Panc1 (cell line): ENCODE data around the gene ATP5ME. TPM values are rescaled to one million over a fixed set of nuclear protein-coding genes. Genes with fewer than 3 reads are reported as not detected.
A peak's percentile ranks its signal among the peaks of the same experiment; 100 is the strongest.

Experiments used
- ATAC-seq: fragments of 200-7000 bp; cut with Tn5 transposase; 2 replicates; pipeline ENCODE4 v1.9.1; 2020; ENCODE audit warnings: mild to moderate bottlenecking, moderate library complexity
- BruUV-seq: library from RNA; stranded (reverse); fragments of 400-500 nt; replicated peaks from 2 replicates; lab custom pipeline; 2021; lab: Mats Ljungman, UMichigan
- CTCF ChIA-PET: fragments of 300-600 bp; sonication (Branson Sonifier 250); formaldehyde crosslinking; loops from one replicate; lab custom pipeline; 2022; ENCODE audit warnings: antibody characterized with exemption; lab: Charles Lee
- POLR2A ChIA-PET: fragments of 300-600 bp; sonication (Branson Sonifier 250); formaldehyde crosslinking; loops from one replicate; lab custom pipeline; 2022; ENCODE audit warnings: antibody characterized with exemption; lab: Charles Lee
- DNase-seq: peaks from one replicate; pipeline ENCODE4 v3.0.0-alpha.2; 2010; ENCODE audit warnings: low read depth, low spot score
- H3K27ac ChIP-seq: 2 replicates; pipeline ENCODE4 v1.5.1; 2011; ENCODE audit warnings: mild to moderate bottlenecking, low read length, inconsistent platforms
- H3K27me3 ChIP-seq: fragments of 200-500 bp; sonication (Bioruptor generic); 2 replicates; pipeline ENCODE4 v1.6.0; 2014; ENCODE audit warnings: low read length, inconsistent platforms; ENCODE audit not compliant: control insufficient read depth, insufficient read depth
- H3K36me3 ChIP-seq: fragments of 200-500 bp; sonication (Bioruptor generic); 2 replicates; pipeline ENCODE4 v1.5.1; 2014; ENCODE audit warnings: inconsistent platforms, mild to moderate bottlenecking, low read length, moderate library complexity; ENCODE audit not compliant: control insufficient read depth, insufficient read depth
- H3K4me1 ChIP-seq: 2 replicates; pipeline ENCODE4 v1.5.1; 2011; ENCODE audit warnings: inconsistent platforms, mild to moderate bottlenecking, low read length, moderate library complexity; ENCODE audit not compliant: control insufficient read depth, insufficient read depth
- H3K4me3 ChIP-seq, 2 experiments: 2 replicates each; pipeline ENCODE4 v1.5.1; 2011 to 2012; ENCODE audit warnings: low read depth in 2 of 2, low read length in 2 of 2, mild to moderate bottlenecking in 2 of 2, inconsistent platforms in 1 of 2, moderate library complexity in 1 of 2
- H3K9me3 ChIP-seq: fragments of 200-500 bp; sonication (Bioruptor generic); 2 replicates; pipeline ENCODE4 v1.5.1; 2014; ENCODE audit warnings: low read depth, mild to moderate bottlenecking, inconsistent platforms, low read length, moderate library complexity; ENCODE audit not compliant: control insufficient read depth, insufficient read depth
- POLR2AphosphoS5 ChIP-seq: IDR thresholded peaks from 2 replicates; pipeline ENCODE4 v1.6.1; 2012; ENCODE audit warnings: mild to moderate bottlenecking, low read depth, low read length, moderate library complexity
- SIN3A ChIP-seq: IDR thresholded peaks from 2 replicates; pipeline ENCODE4 v1.6.1; 2012; ENCODE audit warnings: low read depth, mild to moderate bottlenecking, low read length, moderate library complexity, borderline replicate concordance; ENCODE audit not compliant: insufficient read depth
- TCF7L2 ChIP-seq: IDR thresholded peaks from 2 replicates; pipeline ENCODE4 v1.6.1; 2011; ENCODE audit warnings: mild to moderate bottlenecking, low read depth, low read length, inconsistent platforms
- in situ Hi-C: cut with HindIII; loops from 2 replicates; pipeline ENCODE4 v1.10.0; 2016; ENCODE audit warnings: low sequenced_read_pairs, low pct_unique_long_range_greater_than_20kb
- intact Hi-C: fragments of 100-400 bp; cut with micrococcal nuclease; formaldehyde crosslinking; loops from one replicate; pipeline ENCODE4 v1.10.0; 2022; ENCODE audit not compliant: unreplicated experiment
- total RNA-seq: library from RNA; stranded (reverse); gene quantifications from one replicate; pipeline ENCODE4 v1.2.1, GENCODE V29; 2021; ENCODE audit not compliant: unreplicated experiment
- TF ChIP-seq, protein P1 (sequence below), 2 experiments: IDR thresholded peaks; 2 replicates each; pipeline ENCODE4 v1.6.1; 2011 to 2012; ENCODE audit warnings: low read depth in 2 of 2, control low read depth in 1 of 2, low read length in 1 of 2, mild to moderate bottlenecking in 1 of 2, moderate library complexity in 1 of 2; ENCODE audit not compliant: insufficient read depth in 1 of 2
- TF ChIP-seq, protein P2 (sequence below): fragments of 450-650 bp; IDR thresholded peaks from 2 replicates; pipeline ENCODE4 v1.5.1; 2017; ENCODE audit warnings: mild to moderate bottlenecking

ATP5ME gene
- total RNA-seq, 1 experiment from 2014 or later: 257 TPM

DNA sequence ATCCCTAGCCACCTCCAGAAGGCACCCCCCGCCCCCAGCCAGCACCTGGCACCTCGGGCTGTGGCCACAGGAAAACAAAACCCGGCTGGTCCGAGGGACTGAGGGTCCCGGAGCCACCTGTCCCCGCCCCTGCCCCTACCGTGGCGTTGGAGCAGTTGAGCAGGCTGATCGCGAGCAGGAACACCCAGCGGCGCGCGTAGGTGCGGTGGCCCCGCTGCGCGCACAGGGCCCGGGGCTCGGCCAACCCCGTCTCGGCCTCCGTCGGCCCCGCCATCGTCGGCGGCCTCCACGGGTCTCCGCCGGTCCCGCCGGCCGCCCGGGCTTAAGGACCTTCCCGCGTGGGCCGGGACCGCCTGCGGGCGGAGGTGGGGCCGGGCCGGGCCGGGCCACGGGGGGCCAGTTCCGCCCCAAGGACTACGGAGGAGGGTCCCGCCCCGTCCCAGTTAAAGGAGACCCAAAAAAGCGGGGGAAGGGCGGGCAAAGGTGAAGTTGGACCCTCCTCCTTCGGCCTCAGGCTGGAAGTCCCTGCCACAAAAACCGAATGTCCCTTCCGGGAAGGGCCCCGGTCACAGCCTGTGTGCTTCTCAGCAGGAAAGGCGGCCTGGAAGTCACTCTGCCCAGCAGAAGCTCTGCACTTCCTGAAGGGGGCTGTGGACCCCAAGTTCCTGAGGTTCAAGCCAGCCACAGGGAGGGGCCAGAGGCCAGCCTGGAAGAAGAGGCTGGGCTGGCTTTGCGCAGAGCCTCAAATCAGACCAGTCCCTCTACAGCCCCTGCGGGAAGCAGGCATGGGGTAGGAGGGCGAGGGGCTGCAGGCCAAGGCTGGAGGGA lies 15.0 kb upstream of the ATP5ME start, which contains the start of gene SLC49A3:
SLC49A3 (minus strand) TSS at position 298 of the 828 bp plus-strand sequence; CDS start at position 274, 24 bp downstream.
- in situ Hi-C loops: no loop called here
- Histone ChIP-seq H3K27me3 (no peaks in the 10 kb centered on the region), H3K9me3 (no peaks in the 10 kb centered on the region), H3K27ac (no peak within 1 kb of the TSS), H3K4me1 (peaks cover 17% of the 10 kb centered on the region), H3K36me3 (no peaks in the 10 kb centered on the region), H3K4me3 (no peak within 1 kb of the TSS)
- no TSS peak for BruUV-seq
- ATAC-seq (no peak), DNase-seq (no peak)
- POLR2A ChIA-PET: no interaction called here
- CTCF ChIA-PET: no interaction called here
- intact Hi-C loops: no loop called here
- TF ChIP-seq, protein P1, sequence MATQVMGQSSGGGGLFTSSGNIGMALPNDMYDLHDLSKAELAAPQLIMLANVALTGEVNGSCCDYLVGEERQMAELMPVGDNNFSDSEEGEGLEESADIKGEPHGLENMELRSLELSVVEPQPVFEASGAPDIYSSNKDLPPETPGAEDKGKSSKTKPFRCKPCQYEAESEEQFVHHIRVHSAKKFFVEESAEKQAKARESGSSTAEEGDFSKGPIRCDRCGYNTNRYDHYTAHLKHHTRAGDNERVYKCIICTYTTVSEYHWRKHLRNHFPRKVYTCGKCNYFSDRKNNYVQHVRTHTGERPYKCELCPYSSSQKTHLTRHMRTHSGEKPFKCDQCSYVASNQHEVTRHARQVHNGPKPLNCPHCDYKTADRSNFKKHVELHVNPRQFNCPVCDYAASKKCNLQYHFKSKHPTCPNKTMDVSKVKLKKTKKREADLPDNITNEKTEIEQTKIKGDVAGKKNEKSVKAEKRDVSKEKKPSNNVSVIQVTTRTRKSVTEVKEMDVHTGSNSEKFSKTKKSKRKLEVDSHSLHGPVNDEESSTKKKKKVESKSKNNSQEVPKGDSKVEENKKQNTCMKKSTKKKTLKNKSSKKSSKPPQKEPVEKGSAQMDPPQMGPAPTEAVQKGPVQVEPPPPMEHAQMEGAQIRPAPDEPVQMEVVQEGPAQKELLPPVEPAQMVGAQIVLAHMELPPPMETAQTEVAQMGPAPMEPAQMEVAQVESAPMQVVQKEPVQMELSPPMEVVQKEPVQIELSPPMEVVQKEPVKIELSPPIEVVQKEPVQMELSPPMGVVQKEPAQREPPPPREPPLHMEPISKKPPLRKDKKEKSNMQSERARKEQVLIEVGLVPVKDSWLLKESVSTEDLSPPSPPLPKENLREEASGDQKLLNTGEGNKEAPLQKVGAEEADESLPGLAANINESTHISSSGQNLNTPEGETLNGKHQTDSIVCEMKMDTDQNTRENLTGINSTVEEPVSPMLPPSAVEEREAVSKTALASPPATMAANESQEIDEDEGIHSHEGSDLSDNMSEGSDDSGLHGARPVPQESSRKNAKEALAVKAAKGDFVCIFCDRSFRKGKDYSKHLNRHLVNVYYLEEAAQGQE (IDR thresholded peaks at IDR 0.05; ENCODE audit: insufficient read depth in 1 of 2, low read depth in 2 of 2, low read length in 1 of 2): no peak
- TF ChIP-seq, protein P2, sequence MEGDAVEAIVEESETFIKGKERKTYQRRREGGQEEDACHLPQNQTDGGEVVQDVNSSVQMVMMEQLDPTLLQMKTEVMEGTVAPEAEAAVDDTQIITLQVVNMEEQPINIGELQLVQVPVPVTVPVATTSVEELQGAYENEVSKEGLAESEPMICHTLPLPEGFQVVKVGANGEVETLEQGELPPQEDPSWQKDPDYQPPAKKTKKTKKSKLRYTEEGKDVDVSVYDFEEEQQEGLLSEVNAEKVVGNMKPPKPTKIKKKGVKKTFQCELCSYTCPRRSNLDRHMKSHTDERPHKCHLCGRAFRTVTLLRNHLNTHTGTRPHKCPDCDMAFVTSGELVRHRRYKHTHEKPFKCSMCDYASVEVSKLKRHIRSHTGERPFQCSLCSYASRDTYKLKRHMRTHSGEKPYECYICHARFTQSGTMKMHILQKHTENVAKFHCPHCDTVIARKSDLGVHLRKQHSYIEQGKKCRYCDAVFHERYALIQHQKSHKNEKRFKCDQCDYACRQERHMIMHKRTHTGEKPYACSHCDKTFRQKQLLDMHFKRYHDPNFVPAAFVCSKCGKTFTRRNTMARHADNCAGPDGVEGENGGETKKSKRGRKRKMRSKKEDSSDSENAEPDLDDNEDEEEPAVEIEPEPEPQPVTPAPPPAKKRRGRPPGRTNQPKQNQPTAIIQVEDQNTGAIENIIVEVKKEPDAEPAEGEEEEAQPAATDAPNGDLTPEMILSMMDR: no peak
- no peak for TF ChIP-seq TCF7L2
- TF ChIP-seq SIN3A: no peak
- TF ChIP-seq POLR2AphosphoS5: no peak

DNA sequence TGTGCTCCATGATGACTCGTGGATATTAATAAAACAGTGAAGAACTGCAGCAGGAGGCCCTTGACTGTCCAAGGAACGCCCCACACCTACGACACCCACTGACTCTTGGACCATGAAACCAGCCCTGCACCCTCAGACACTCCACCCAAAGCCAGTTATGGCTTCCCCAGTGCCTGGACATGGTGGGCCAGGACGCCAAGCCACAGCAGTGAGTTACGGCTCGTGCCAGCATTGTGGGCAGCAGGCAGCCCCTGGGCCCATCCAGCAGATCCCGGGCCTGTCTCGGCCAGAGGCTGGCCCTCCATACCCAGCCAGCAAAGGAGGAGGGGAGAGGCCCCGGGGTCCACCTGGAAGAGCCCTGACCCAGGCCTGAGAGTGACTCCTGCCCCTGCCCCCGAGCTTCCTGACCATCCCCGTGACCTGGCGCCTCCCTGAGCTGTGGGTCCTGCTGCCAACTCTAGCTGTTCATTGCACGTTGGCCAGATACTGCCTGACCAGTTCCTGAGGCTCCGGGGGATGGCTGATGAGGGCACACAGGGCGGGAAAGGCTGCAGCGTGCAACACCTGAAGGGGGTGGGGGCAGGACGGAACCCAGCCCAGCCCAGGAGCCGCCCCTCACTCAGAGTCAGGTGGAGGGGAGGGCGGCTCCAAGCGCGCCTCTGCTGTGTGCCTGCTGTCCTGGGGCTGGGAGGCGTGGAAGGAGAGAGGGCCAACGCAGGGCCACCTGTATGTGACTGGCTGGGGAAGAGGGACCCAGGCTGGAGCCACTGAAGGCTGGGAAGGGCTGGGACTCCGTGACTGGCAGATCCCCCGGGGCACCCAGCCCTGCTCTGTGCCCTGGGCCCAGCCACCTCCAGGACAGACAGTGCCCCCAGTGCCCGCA lies 14.1 kb upstream of the ATP5ME start:
- BruUV-seq: no TSS peak
- TF ChIP-seq, protein P2: no peak
- no peak for TF ChIP-seq POLR2AphosphoS5
- no peak for TF ChIP-seq SIN3A
- TF ChIP-seq, protein P1 (IDR thresholded peaks at IDR 0.05; ENCODE audit: insufficient read depth in 1 of 2, low read depth in 2 of 2, low read length in 1 of 2): no peak
- no peak for TF ChIP-seq TCF7L2
- DNase-seq (no peak), ATAC-seq (no peak)
- Histone ChIP-seq H3K4me1 (peaks cover 24% of the 10 kb centered on the region), H3K27ac (peak overlapping the region; percentile 76; the same call in 1 of the 2 replicates), H3K36me3 (no peaks in the 10 kb centered on the region), H3K4me3 (no peak overlapping the region), H3K9me3 (no peaks in the 10 kb centered on the region), H3K27me3 (no peaks in the 10 kb centered on the region)
- POLR2A ChIA-PET: no interaction called here
- in situ Hi-C loops (no loop called here), intact Hi-C loops (no loop called here)
- CTCF ChIA-PET: no interaction called here
